ENCODE measurements around the gene DNAJC11. TPM values are rescaled to one million over a fixed set of nuclear protein-coding genes. Genes with fewer than 3 reads are reported as not detected.
"Not testable (repeated sequence)": the region's sequence is repeated elsewhere in the genome, so short reads cannot be mapped to it uniquely, and the experiment has no call there.

The DNAJC11 gene
- total and polyA plus RNA-seq, 2 donors: 16.2 to 19.9 TPM

- Histone ChIP-seq H3K9me3 (ENCODE audit: control insufficient read depth in 2 of 2, insufficient read depth in 1 of 2, low read length in 1 of 2) (no peaks in the 10 kb centered on the region), H3K4me1 (ENCODE audit: control insufficient read depth in 2 of 2, insufficient read depth in 2 of 2, low read length in 2 of 2) (no peaks in the 10 kb centered on the region), H3K27ac (ENCODE audit: low read depth in 1 of 2, low read length in 1 of 2) (no peak overlapping the region), H3K27me3 (ENCODE audit: control insufficient read depth in 2 of 2, insufficient read depth in 1 of 2, low read length in 1 of 2) (no peaks in the 10 kb centered on the region), H3K4me3 (ENCODE audit: low read length in 2 of 2) (no peak overlapping the region), H3K36me3 (ENCODE audit: control insufficient read depth in 2 of 2, insufficient read depth in 2 of 2, low read length in 1 of 2) (peaks cover 12 to 22% of the 10 kb centered on the region in 2 donors)
- no peak for DNase-seq (ENCODE audit: low read depth in 6 of 9, low spot score in 9 of 9)
- over 99% methylated on average over 9 of the region's 9 CpGs for WGBS
These were observed 33.1 kb downstream of the DNAJC11 start for GRCh38 chr1:6668503-6668902.

GRCh38 chr1:6667139-6667538 is 34.5 kb downstream of the DNAJC11 start:
- H3K9me3 ChIP-seq (ENCODE audit: control insufficient read depth in 2 of 2, insufficient read depth in 1 of 2, low read length in 1 of 2): no peaks in the 10 kb centered on the region
- no peak overlapping the region for H3K27ac ChIP-seq (ENCODE audit: low read depth in 1 of 2, low read length in 1 of 2)
- WGBS: over 99% methylated on average over 6 of the region's 6 CpGs
- no peak for DNase-seq (ENCODE audit: low read depth in 6 of 9, low spot score in 9 of 9)
- no peaks in the 10 kb centered on the region for H3K27me3 ChIP-seq (ENCODE audit: control insufficient read depth in 2 of 2, insufficient read depth in 1 of 2, low read length in 1 of 2)
- no peaks in the 10 kb centered on the region for H3K4me1 ChIP-seq (ENCODE audit: control insufficient read depth in 2 of 2, insufficient read depth in 2 of 2, low read length in 2 of 2)
- no peak overlapping the region for H3K4me3 ChIP-seq (ENCODE audit: low read length in 2 of 2)
- H3K36me3 ChIP-seq (ENCODE audit: control insufficient read depth in 2 of 2, insufficient read depth in 2 of 2, low read length in 1 of 2): peaks cover 12 to 23% of the 10 kb centered on the region in 2 donors

- Histone ChIP-seq H3K27ac (ENCODE audit: low read depth in 1 of 2, low read length in 1 of 2) (no peak overlapping the region), H3K9me3 (ENCODE audit: control insufficient read depth in 2 of 2, insufficient read depth in 1 of 2, low read length in 1 of 2) (no peaks in the 10 kb centered on the region), H3K36me3 (ENCODE audit: control insufficient read depth in 2 of 2, insufficient read depth in 2 of 2, low read length in 1 of 2) (peaks cover 12 to 23% of the 10 kb centered on the region in 2 donors), H3K4me3 (ENCODE audit: low read length in 2 of 2) (no peak overlapping the region), H3K27me3 (ENCODE audit: control insufficient read depth in 2 of 2, insufficient read depth in 1 of 2, low read length in 1 of 2) (no peaks in the 10 kb centered on the region), H3K4me1 (ENCODE audit: control insufficient read depth in 2 of 2, insufficient read depth in 2 of 2, low read length in 2 of 2) (no peaks in the 10 kb centered on the region)
- no peak for DNase-seq (ENCODE audit: low read depth in 6 of 9, low spot score in 9 of 9)
- 98% methylated on average over 5 of the region's 5 CpGs for WGBS
These were observed 34.9 kb downstream of the DNAJC11 start for GRCh38 chr1:6666696-6667095.

- H3K36me3 ChIP-seq (ENCODE audit: control insufficient read depth in 2 of 2, insufficient read depth in 2 of 2, low read length in 1 of 2): peaks cover 16 to 21% of the 10 kb centered on the region in 2 donors
- WGBS: 99% methylated on average over 7 of the region's 7 CpGs
These were observed 39.1 kb downstream of the DNAJC11 start for GRCh38 chr1:6662468-6662867.

GRCh38 chr1:6660415-6661049 is 41.1 kb downstream of the DNAJC11 start:
- WGBS: 83% methylated on average over 7 of the region's 7 CpGs
- Histone ChIP-seq H3K36me3 (ENCODE audit: control insufficient read depth in 2 of 2, insufficient read depth in 2 of 2, low read length in 1 of 2) (peaks cover 8 to 9% of the 10 kb centered on the region in 2 donors), H3K27ac (ENCODE audit: low read depth in 1 of 2, low read length in 1 of 2) (no peak overlapping the region), H3K4me1 (ENCODE audit: control insufficient read depth in 2 of 2, insufficient read depth in 2 of 2, low read length in 2 of 2) (no peaks in the 10 kb centered on the region), H3K4me3 (ENCODE audit: low read length in 2 of 2) (no peak overlapping the region), H3K9me3 (ENCODE audit: control insufficient read depth in 2 of 2, insufficient read depth in 1 of 2, low read length in 1 of 2) (no peaks in the 10 kb centered on the region), H3K27me3 (ENCODE audit: control insufficient read depth in 2 of 2, insufficient read depth in 1 of 2, low read length in 1 of 2) (no peaks in the 10 kb centered on the region)
- DNase-seq (ENCODE audit: low read depth in 6 of 9, low spot score in 9 of 9): no peak

More at GRCh38 chr1:6662468-6662867, 39.1 kb downstream of the DNAJC11 start:
- DNase-seq (ENCODE audit: low read depth in 6 of 9, low spot score in 9 of 9); H3K4me3 ChIP-seq (ENCODE audit: low read length in 2 of 2); H3K27ac ChIP-seq (ENCODE audit: low read depth in 1 of 2, low read length in 1 of 2); H3K9me3 ChIP-seq (ENCODE audit: control insufficient read depth in 2 of 2, insufficient read depth in 1 of 2, low read length in 1 of 2); H3K4me1 ChIP-seq (ENCODE audit: control insufficient read depth in 2 of 2, insufficient read depth in 2 of 2, low read length in 2 of 2); H3K27me3 ChIP-seq (ENCODE audit: control insufficient read depth in 2 of 2, insufficient read depth in 1 of 2, low read length in 1 of 2): not testable (repeated sequence)

GRCh38 chr1:6658359-6659060 is 43.1 kb downstream of the DNAJC11 start:
- H3K36me3 ChIP-seq (ENCODE audit: control insufficient read depth in 2 of 2, insufficient read depth in 2 of 2, low read length in 1 of 2): peaks cover 8 to 11% of the 10 kb centered on the region in 2 donors
- no peak for DNase-seq (ENCODE audit: low read depth in 6 of 9, low spot score in 9 of 9)
- H3K27ac ChIP-seq (ENCODE audit: low read depth in 1 of 2, low read length in 1 of 2): no peak overlapping the region
- H3K9me3 ChIP-seq (ENCODE audit: control insufficient read depth in 2 of 2, insufficient read depth in 1 of 2, low read length in 1 of 2): no peaks in the 10 kb centered on the region
- no peaks in the 10 kb centered on the region for H3K27me3 ChIP-seq (ENCODE audit: control insufficient read depth in 2 of 2, insufficient read depth in 1 of 2, low read length in 1 of 2)
- no peak overlapping the region for H3K4me3 ChIP-seq (ENCODE audit: low read length in 2 of 2)
- H3K4me1 ChIP-seq (ENCODE audit: control insufficient read depth in 2 of 2, insufficient read depth in 2 of 2, low read length in 2 of 2): no peaks in the 10 kb centered on the region
- whole genome bisulfite sequencing: 98% methylated on average over 5 of the region's 5 CpGs

GRCh38 chr1:6657138-6657537 is 44.5 kb downstream of the DNAJC11 start:
- H3K4me1 ChIP-seq (ENCODE audit: control insufficient read depth in 2 of 2, insufficient read depth in 2 of 2, low read length in 2 of 2): no peaks in the 10 kb centered on the region
- no peak overlapping the region for H3K4me3 ChIP-seq (ENCODE audit: low read length in 2 of 2)
- whole genome bisulfite sequencing: 96% methylated on average over 6 of the region's 6 CpGs
- peaks cover 17 to 24% of the 10 kb centered on the region in 2 donors for H3K36me3 ChIP-seq (ENCODE audit: control insufficient read depth in 2 of 2, insufficient read depth in 2 of 2, low read length in 1 of 2)
- no peaks in the 10 kb centered on the region for H3K27me3 ChIP-seq (ENCODE audit: control insufficient read depth in 2 of 2, insufficient read depth in 1 of 2, low read length in 1 of 2)
- no peak overlapping the region for H3K27ac ChIP-seq (ENCODE audit: low read depth in 1 of 2, low read length in 1 of 2)
- DNase-seq (ENCODE audit: low read depth in 6 of 9, low spot score in 9 of 9): no peak
- H3K9me3 ChIP-seq (ENCODE audit: control insufficient read depth in 2 of 2, insufficient read depth in 1 of 2, low read length in 1 of 2): no peaks in the 10 kb centered on the region

GRCh38 chr1:6653436-6654290 is 48.0 kb downstream of the DNAJC11 start:
- H3K36me3 ChIP-seq (ENCODE audit: control insufficient read depth in 2 of 2, insufficient read depth in 2 of 2, low read length in 1 of 2): peaks cover 25 to 27% of the 10 kb centered on the region in 2 donors
- WGBS: 98% methylated on average over 23 of the region's 23 CpGs
- DNase-seq (ENCODE audit: low read depth in 6 of 9, low spot score in 9 of 9): no peak
- H3K4me3 ChIP-seq (ENCODE audit: low read length in 2 of 2): no peak overlapping the region
- no peaks in the 10 kb centered on the region for H3K27me3 ChIP-seq (ENCODE audit: control insufficient read depth in 2 of 2, insufficient read depth in 1 of 2, low read length in 1 of 2)
- no peak overlapping the region for H3K27ac ChIP-seq (ENCODE audit: low read depth in 1 of 2, low read length in 1 of 2)
- no peaks in the 10 kb centered on the region for H3K9me3 ChIP-seq (ENCODE audit: control insufficient read depth in 2 of 2, insufficient read depth in 1 of 2, low read length in 1 of 2)
- H3K4me1 ChIP-seq (ENCODE audit: control insufficient read depth in 2 of 2, insufficient read depth in 2 of 2, low read length in 2 of 2): no peaks in the 10 kb centered on the region

- Histone ChIP-seq H3K9me3 (ENCODE audit: control insufficient read depth in 2 of 2, insufficient read depth in 1 of 2, low read length in 1 of 2) (no peaks in the 10 kb centered on the region), H3K36me3 (ENCODE audit: control insufficient read depth in 2 of 2, insufficient read depth in 2 of 2, low read length in 1 of 2) (peaks cover 25 to 27% of the 10 kb centered on the region in 2 donors), H3K4me1 (ENCODE audit: control insufficient read depth in 2 of 2, insufficient read depth in 2 of 2, low read length in 2 of 2) (no peaks in the 10 kb centered on the region), H3K4me3 (ENCODE audit: low read length in 2 of 2) (no peak overlapping the region), H3K27me3 (ENCODE audit: control insufficient read depth in 2 of 2, insufficient read depth in 1 of 2, low read length in 1 of 2) (no peaks in the 10 kb centered on the region), H3K27ac (ENCODE audit: low read depth in 1 of 2, low read length in 1 of 2) (no peak overlapping the region)
- 80% methylated on average over 6 of the region's 6 CpGs for WGBS
- no peak for DNase-seq (ENCODE audit: low read depth in 6 of 9, low spot score in 9 of 9)
These were observed 48.6 kb downstream of the DNAJC11 start for GRCh38 chr1:6652986-6653385.
